Thymus (tissue), 11 donors: ENCODE results near the gene MRGPRF. TPM values are rescaled to one million over a fixed set of nuclear protein-coding genes. Genes with fewer than 3 reads are reported as not detected.
A peak's percentile ranks its signal among the peaks of the same experiment; 100 is the strongest.
"Not testable (repeated sequence)": the region's sequence is repeated elsewhere in the genome, so short reads cannot be mapped to it uniquely, and the experiment has no call there.

ENCODE experiments used
- DNase-seq, 9 donors: peaks; one replicate each; pipeline ENCODE4 v3.0.0-alpha.2; 2013; ENCODE audit warnings: low spot score in 9 of 9, low read depth in 6 of 9, missing footprints in 1 of 9
- H3K27ac ChIP-seq, 2 donors: one replicate each; pipeline ENCODE4 v1.5.1; 2013; ENCODE audit warnings: control low read depth in 1 of 2, low read depth in 1 of 2, low read length in 1 of 2, mild to moderate bottlenecking in 1 of 2, moderate library complexity in 1 of 2
- H3K27me3 ChIP-seq, 2 donors: one replicate each; pipeline ENCODE4 v1.5.1; 2013; ENCODE audit warnings: low read length in 1 of 2; ENCODE audit not compliant: control insufficient read depth in 2 of 2, insufficient read depth in 1 of 2
- H3K36me3 ChIP-seq, 2 donors: one replicate each; pipeline ENCODE4 v1.5.1; 2013; ENCODE audit warnings: low read length in 1 of 2, mild to moderate bottlenecking in 1 of 2, moderate library complexity in 1 of 2; ENCODE audit not compliant: control insufficient read depth in 2 of 2, insufficient read depth in 2 of 2
- H3K4me1 ChIP-seq, 2 donors: one replicate each; pipeline ENCODE4 v1.5.1; 2013; ENCODE audit warnings: low read length in 2 of 2; ENCODE audit not compliant: control insufficient read depth in 2 of 2, insufficient read depth in 2 of 2
- H3K4me3 ChIP-seq, 2 donors: one replicate each; pipeline ENCODE4 v1.5.1; 2013; ENCODE audit warnings: low read length in 2 of 2, control low read depth in 1 of 2, mild to moderate bottlenecking in 1 of 2
- H3K9me3 ChIP-seq, 2 donors: one replicate each; pipeline ENCODE4 v1.5.1; 2013; ENCODE audit warnings: low read length in 1 of 2, mild to moderate bottlenecking in 1 of 2; ENCODE audit not compliant: control insufficient read depth in 2 of 2, insufficient read depth in 1 of 2
- WGBS: extraction: QIAGEN DNeasy Blood & Tissue Kit; methylation state at CpG from one replicate; pipeline ENCODE4 v1.1.7; 2013; 5-methylcytosine and 5-hydroxymethylcytosine counted together
- polyA plus RNA-seq: library from polyadenylated mRNA; stranded (reverse); fragments of 200-250 nt; gene quantifications from one replicate; pipeline ENCODE4 v1.2.3, GENCODE V29; 2013
- total RNA-seq: library from RNA; stranded (reverse); fragments of 120-200 nt; gene quantifications from one replicate; pipeline ENCODE4 v1.2.4, GENCODE V29; 2013
- donor health status: healthy.

The MRGPRF gene
- total and polyA plus RNA-seq, 2 donors = 0.57 to 4.7 TPM

DNA sequence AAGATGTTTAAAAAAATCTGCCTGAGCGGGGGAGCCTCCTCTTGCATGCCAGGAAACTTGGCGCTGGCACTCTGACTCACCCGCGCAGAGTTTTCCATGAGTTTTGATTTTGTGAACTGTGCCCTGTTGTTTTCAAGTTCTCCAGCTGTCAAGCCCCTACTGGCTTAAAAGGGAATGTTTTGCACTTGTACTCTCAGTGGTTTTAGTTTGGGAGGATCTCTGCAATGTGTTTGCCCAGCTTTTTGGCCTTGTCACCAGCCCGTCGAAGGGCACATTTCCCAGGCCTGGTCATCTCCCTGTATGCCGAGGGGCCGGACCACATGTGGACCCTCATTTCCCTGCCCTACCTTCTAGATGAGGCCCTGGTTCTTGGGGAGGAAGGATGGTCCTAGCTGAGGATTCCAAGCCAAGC lies 12.2 kb downstream of the MRGPRF start:
- H3K36me3 ChIP-seq = no peaks in the 10 kb centered on the region
- DNase-seq = no peak
- no peak overlapping the region for H3K27ac ChIP-seq
- no peaks in the 10 kb centered on the region for H3K4me1 ChIP-seq
- 88% methylated on average over 8 of the region's 8 CpGs for WGBS
- peaks cover 0 to 15% of the 10 kb centered on the region in 2 donors for H3K27me3 ChIP-seq
- no peaks in the 10 kb centered on the region for H3K9me3 ChIP-seq
- H3K4me3 ChIP-seq = no peak overlapping the region

DNA sequence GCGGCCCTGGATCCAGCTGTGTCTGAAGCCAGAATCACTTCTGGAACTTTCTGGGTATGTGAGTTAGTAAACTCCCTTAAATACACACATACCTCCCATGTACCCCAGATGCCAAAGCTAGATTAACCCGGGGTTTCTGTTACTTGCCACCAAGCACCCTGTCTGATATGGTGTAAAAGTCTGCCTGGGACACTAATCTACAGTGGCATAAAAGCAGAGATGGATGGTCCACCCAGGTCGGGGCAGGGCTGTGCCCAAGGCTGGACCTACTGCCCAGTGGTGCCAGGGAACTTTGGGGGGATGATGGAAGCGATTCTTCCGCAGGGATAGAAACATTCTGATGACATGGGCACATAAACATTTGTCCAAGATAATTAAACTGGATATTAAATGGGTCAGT lies 12.7 kb downstream of the MRGPRF start:
- peaks cover 0 to 15% of the 10 kb centered on the region in 2 donors for H3K27me3 ChIP-seq
- no peak for DNase-seq
- no peaks in the 10 kb centered on the region for H3K4me1 ChIP-seq
- no peak overlapping the region for H3K4me3 ChIP-seq
- 96% methylated on average over 5 of the region's 5 CpGs for WGBS
- no peak overlapping the region for H3K27ac ChIP-seq
- no peaks in the 10 kb centered on the region for H3K36me3 ChIP-seq
- H3K9me3 ChIP-seq = no peaks in the 10 kb centered on the region

- not testable (repeated sequence) for DNase-seq, H3K27ac ChIP-seq, H3K9me3 ChIP-seq, H3K4me1 ChIP-seq, H3K36me3 ChIP-seq, H3K4me3 ChIP-seq
- 95% methylated on average over 12 of the region's 12 CpGs for WGBS
- H3K27me3 ChIP-seq = peaks cover 0 to 11% of the 10 kb centered on the region in 2 donors
Measured at GRCh38 chr11:68999748-69000355, 13.2 kb downstream of the MRGPRF start.

GRCh38 chr11:68999093-68999747 lies 13.8 kb downstream of the MRGPRF start:
- H3K27ac ChIP-seq = no peak overlapping the region
- peaks cover 0 to 8% of the 10 kb centered on the region in 2 donors for H3K27me3 ChIP-seq
- H3K4me1 ChIP-seq = no peaks in the 10 kb centered on the region
- WGBS = 96% methylated on average over 8 of the region's 8 CpGs
- no peak for DNase-seq
- H3K4me3 ChIP-seq = no peak overlapping the region
- H3K9me3 ChIP-seq = no peaks in the 10 kb centered on the region
- H3K36me3 ChIP-seq = no peaks in the 10 kb centered on the region

DNA sequence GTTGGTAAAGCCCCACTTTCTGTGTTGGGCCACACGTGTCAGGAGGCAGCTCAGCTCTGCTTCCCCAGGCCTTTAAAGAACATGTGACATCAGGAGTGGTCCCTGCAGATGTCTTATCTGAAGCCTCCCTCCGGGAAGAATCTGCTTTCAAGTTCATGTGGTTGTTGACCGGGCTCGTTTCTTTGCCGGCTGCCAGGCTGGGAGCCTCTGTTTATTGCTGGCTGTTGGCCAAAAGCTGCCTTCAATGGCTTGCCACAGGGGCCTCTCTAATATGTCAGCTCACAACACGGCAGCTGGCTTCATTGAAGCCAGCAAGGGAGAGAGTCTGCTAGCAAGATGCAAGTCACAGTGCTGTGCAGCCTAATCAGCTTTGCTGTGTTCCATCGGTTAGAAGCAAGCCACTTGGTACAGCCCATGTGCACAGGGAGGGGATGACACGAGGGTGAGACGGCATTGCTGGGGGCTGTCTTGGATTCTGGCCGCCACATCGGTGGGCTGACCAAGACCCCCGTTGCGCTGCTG lies 14.6 kb downstream of the MRGPRF start:
- Histone ChIP-seq H3K27ac (no peak overlapping the region), H3K36me3 (no peaks in the 10 kb centered on the region), H3K4me1 (no peaks in the 10 kb centered on the region), H3K9me3 (no peaks in the 10 kb centered on the region), H3K4me3 (no peak overlapping the region), H3K27me3 (peaks cover 0 to 11% of the 10 kb centered on the region in 2 donors)
- WGBS = 44% methylated on average over 13 of the region's 13 CpGs
- DNase-seq = peak in 1 of 9 donors; percentile 16

DNA sequence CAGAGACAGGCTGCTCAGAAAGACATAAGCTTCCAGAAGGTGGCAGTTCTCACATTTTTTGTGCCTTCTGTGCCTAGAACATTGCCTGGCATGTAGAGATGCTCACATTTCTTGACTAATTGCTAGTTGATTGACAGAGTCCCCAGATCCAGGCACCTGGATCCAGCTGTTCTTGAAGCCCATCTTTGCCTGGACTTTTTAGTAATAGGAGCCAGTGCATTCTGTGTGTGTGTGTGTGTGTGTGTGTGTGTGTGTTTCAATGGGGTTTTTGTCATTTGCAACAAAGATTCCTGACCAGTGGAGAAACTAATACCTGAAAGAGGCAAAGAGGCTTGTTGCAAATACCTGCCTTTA lies 15.1 kb downstream of the MRGPRF start:
- Histone ChIP-seq H3K36me3 (no peaks in the 10 kb centered on the region), H3K4me1 (no peaks in the 10 kb centered on the region), H3K27ac (no peak overlapping the region), H3K27me3 (peaks cover 0 to 11% of the 10 kb centered on the region in 2 donors), H3K4me3 (no peak overlapping the region), H3K9me3 (no peaks in the 10 kb centered on the region)
- no peak for DNase-seq

DNA sequence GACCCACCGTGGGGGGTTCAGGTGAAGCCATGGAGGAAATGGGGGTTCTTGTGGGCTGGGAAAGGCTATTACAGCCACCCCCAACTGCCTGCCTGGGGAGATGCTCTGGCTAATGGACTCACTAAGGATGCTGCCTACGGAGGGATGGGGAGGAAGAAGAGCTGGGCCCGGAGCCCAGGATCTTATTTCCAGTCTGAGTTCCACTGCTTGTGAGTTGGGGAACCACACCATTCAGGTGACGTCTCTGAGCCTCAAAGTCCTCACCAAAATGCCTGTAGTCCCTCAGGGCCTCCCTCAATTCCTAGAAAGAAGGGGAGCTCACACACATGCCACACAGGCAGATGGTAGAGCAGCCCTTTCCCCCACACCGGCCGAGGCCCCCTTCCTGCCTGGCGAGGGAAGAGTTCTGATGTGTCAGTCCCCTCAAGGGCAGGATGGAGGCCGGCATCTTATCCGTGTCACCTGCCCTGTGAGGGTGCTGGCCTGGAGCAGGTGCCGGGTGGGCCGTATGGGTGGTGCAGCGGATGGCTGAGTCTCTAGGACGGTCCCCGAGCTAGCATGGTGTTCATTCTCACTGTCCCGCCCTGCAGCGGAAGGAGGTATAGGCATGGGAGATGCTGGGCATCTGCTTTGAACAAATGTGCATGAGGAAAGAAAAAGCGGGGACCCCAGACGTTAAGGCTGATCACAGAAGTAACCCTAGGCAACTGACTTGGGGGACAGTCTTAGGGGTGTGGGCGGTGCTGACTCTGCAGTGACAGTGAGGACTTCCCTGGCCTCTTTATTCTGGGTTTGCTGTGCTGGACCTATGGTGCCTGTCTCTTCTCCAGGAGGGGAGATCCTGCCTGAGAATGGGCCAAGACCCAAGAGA lies 15.7 kb downstream of the MRGPRF start:
- Histone ChIP-seq H3K27me3 (peaks cover 0 to 16% of the 10 kb centered on the region in 2 donors), H3K27ac (no peak overlapping the region), H3K9me3 (no peaks in the 10 kb centered on the region), H3K4me3 (no peak overlapping the region), H3K36me3 (no peaks in the 10 kb centered on the region), H3K4me1 (no peaks in the 10 kb centered on the region)
- 96% methylated on average over 19 of the region's 19 CpGs for WGBS
- DNase-seq = no peak

- peaks cover 0 to 16% of the 10 kb centered on the region in 2 donors for H3K27me3 ChIP-seq
- no peak overlapping the region for H3K27ac ChIP-seq
- 97% methylated on average over 24 of the region's 24 CpGs for WGBS
Measured at GRCh38 chr11:68996376-68997123, 16.5 kb downstream of the MRGPRF start.

More at GRCh38 chr11:68996376-68997123, 16.5 kb downstream of the MRGPRF start:
- Histone ChIP-seq H3K9me3 (no peaks in the 10 kb centered on the region), H3K4me1 (no peaks in the 10 kb centered on the region), H3K4me3 (no peak overlapping the region), H3K36me3 (no peaks in the 10 kb centered on the region)
- no peak for DNase-seq
